Measurements from ENCODE around the gene CCDC59.

Gene CCDC59

DNA sequence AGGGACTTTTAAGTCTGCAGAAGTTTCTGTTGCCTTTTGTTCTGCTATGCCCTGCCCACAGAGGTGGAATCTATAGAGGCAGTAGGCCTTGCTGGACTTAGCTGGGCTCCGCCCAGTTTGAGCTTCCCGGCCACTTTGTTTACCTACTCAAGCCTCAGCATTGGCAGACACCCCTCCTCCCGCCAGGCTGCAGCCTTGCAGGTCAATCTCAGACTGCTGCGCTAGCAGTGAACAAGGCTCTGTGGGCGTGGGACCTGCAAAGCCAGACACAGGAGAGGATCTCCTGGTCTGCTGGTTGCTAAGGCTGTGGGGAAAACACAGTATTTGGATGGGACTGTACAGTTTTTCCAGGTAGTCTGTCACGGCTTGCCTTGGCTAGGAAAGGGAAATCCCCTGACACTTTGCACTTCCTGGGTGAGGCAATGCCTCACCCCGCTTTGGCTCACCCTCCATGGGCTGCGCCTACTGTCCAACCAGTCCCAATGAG, 43.7 kb downstream of the CCDC59 start:
- DNase-seq, result no peak
